T-cell (primary cell): ENCODE data around the gene UQCRC2. TPM values are rescaled to one million over a fixed set of nuclear protein-coding genes. Genes with fewer than 3 reads are reported as not detected.
"Not testable (repeated sequence)": the region's sequence is repeated elsewhere in the genome, so short reads cannot be mapped to it uniquely, and the experiment has no call there.

ENCODE experiments used
- ATAC-seq, 4 experiments: fragments of 200-7000 bp in 3 of 4; fragments of 150-1000 bp in 1 of 4; cut with Tn5 transposase; replicated peaks in 1 of 4; 1 replicate in 3 of 4; 2 replicates in 1 of 4; pipeline ENCODE4 v1.10.0; 2021; ENCODE audit warnings: moderate library complexity in 3 of 4, mild to moderate bottlenecking in 2 of 4, moderate number of reproducible peaks in 1 of 4
- CTCF ChIA-PET, 2 donors: fragments of 300-600 bp; sonication (Branson Sonifier 250); formaldehyde crosslinking; loops; one replicate each; lab custom pipeline; 2022; ENCODE audit warnings: antibody characterized with exemption in 2 of 2; lab: Charles Lee
- POLR2A ChIA-PET, 2 donors: fragments of 300-600 bp; sonication (Branson Sonifier 250); formaldehyde crosslinking; loops; one replicate each; lab custom pipeline; 2022; ENCODE audit warnings: antibody characterized with exemption in 2 of 2; lab: Charles Lee
- DNase-seq, 35 experiments: peaks; one replicate each; pipeline versions ENCODE4 v3.0.0 to v3.0.0-alpha.2; 2013 to 2023
- H3K27ac ChIP-seq: one replicate; pipeline ENCODE4 v1.5.1; 2013; ENCODE audit warnings: low read length
- H3K27me3 ChIP-seq, 2 experiments: replicated peaks in 1 of 2; 1 replicate in 1 of 2; 2 replicates in 1 of 2; pipeline versions ENCODE4 v1.6.1 to v1.7.0; 2013; ENCODE audit warnings: low read length in 1 of 2, mixed read lengths in 1 of 2; ENCODE audit not compliant: control insufficient read depth in 2 of 2, insufficient read depth in 2 of 2; ENCODE audit errors: extremely low read depth in 1 of 2
- H3K36me3 ChIP-seq, 2 donors: 1 replicate in 1 of 2; 2 replicates in 1 of 2; pipeline versions ENCODE4 v1.6.1 to v1.7.0; 2013; ENCODE audit warnings: low read length in 1 of 2; ENCODE audit not compliant: control insufficient read depth in 2 of 2, insufficient read depth in 1 of 2; ENCODE audit errors: extremely low read depth in 1 of 2
- H3K4me1 ChIP-seq, 2 experiments: 1 replicate in 1 of 2; 2 replicates in 1 of 2; pipeline versions ENCODE4 v1.6.1 to v1.7.0; 2013; ENCODE audit warnings: low read length in 2 of 2, mixed read lengths in 1 of 2; ENCODE audit not compliant: insufficient read depth in 2 of 2, control insufficient read depth in 1 of 2; ENCODE audit errors: extremely low read depth in 1 of 2
- H3K4me3 ChIP-seq, 2 donors: 1 replicate in 1 of 2; 2 replicates in 1 of 2; pipeline versions ENCODE4 v1.5.1 to v1.7.0; 2013; ENCODE audit warnings: mild to moderate bottlenecking in 2 of 2, low read length in 1 of 2, moderate library complexity in 1 of 2; ENCODE audit not compliant: control insufficient read depth in 1 of 2; ENCODE audit errors: extremely low read depth in 1 of 2
- H3K9me3 ChIP-seq: 2 replicates; pipeline ENCODE4 v1.7.0; 2013
- H3K27ac Mint-ChIP-seq, 2 donors: one replicate each; pipeline ENCODE4 v1.8.0; 2020 to 2021; ENCODE audit warnings: mild to moderate bottlenecking in 2 of 2, mixed read lengths in 2 of 2
- H3K27me3 Mint-ChIP-seq, 2 donors: one replicate each; pipeline ENCODE4 v1.8.0; 2021 to 2022; ENCODE audit warnings: mixed read lengths in 2 of 2
- H3K36me3 Mint-ChIP-seq: one replicate; pipeline ENCODE4 v1.8.0; 2021; ENCODE audit warnings: mixed read lengths
- H3K4me1 Mint-ChIP-seq, 3 donors: one replicate each; pipeline ENCODE4 v1.8.0; 2020 to 2022; ENCODE audit warnings: mixed read lengths in 3 of 3, mild to moderate bottlenecking in 1 of 3
- H3K4me3 Mint-ChIP-seq, 3 donors: one replicate each; pipeline ENCODE4 v1.8.0; 2020 to 2022; ENCODE audit warnings: mild to moderate bottlenecking in 3 of 3, mixed read lengths in 3 of 3, moderate library complexity in 3 of 3
- H3K9me3 Mint-ChIP-seq, 3 donors: one replicate each; pipeline ENCODE4 v1.8.0; 2020 to 2022; ENCODE audit warnings: mixed read lengths in 3 of 3
- WGBS: methylation state at CpG from one replicate; pipeline ENCODE4 v1.1.5; 2013; ENCODE audit warnings: missing lambda C conversion rate; ENCODE audit not compliant: insufficient coverage; 5-methylcytosine and 5-hydroxymethylcytosine counted together
- total RNA-seq, 35 experiments: library from RNA in 6 of 35; stranded (reverse) in 6 of 35; fragments of 120-200 nt in 1 of 35; gene quantifications; one replicate each; pipeline versions ENCODE4 v1.2.1 to v1.2.4 and lab custom pipeline; 2013 to 2026

Gene UQCRC2
- total RNA-seq, 5 donors from 2014 or later (not counting 1 experiment from before 2014, with no cell fraction given): 142 to 201 (median 165) TPM

GRCh38 chr16:22014271-22014873, 61.2 kb downstream of the UQCRC2 start:
- Histone ChIP-seq H3K4me1 (peaks cover 2 to 9% of the 10 kb centered on the region in 2 experiments), H3K27me3 (no peaks in the 10 kb centered on the region), H3K27ac (no peak overlapping the region), H3K9me3 (no peaks in the 10 kb centered on the region), H3K36me3 (no peaks in the 10 kb centered on the region), H3K4me3 (no peak overlapping the region)
- DNase-seq: no peak
- no peaks in the 10 kb centered on the region for H3K9me3 Mint-ChIP-seq
- no peak overlapping the region for H3K4me3 Mint-ChIP-seq
- POLR2A ChIA-PET: no interaction called here
- CTCF ChIA-PET: no interaction called here
- H3K36me3 Mint-ChIP-seq: no peaks in the 10 kb centered on the region
- no peak for ATAC-seq
- H3K27me3 Mint-ChIP-seq: no peaks in the 10 kb centered on the region
- peaks cover 73 to 83% (median 78%) of the 10 kb centered on the region in 3 donors for H3K4me1 Mint-ChIP-seq
- no peak overlapping the region for H3K27ac Mint-ChIP-seq
- WGBS: no CpG with 5 or more reads among the region's 2 CpGs

- H3K9me3 Mint-ChIP-seq: no peaks in the 10 kb centered on the region
- ChIA-PET CTCF (interaction anchor here in 1 of 2 donors (0.8 kb wide), 1 partner anchor 61 kb away, joined by 4 read pairs; no protein-coding TSS in a partner anchor), POLR2A (interaction anchor here in 1 of 2 donors (0.6 kb wide), 1 partner anchor 64 kb away, joined by 3 read pairs; the partner anchor contains the start of gene UQCRC2)
- peaks cover 3% of the 10 kb centered on the region for H3K36me3 Mint-ChIP-seq
- DNase-seq (no peak), ATAC-seq (no peak)
- H3K4me1 Mint-ChIP-seq: peaks cover 64 to 76% (median 69%) of the 10 kb centered on the region in 3 donors
- H3K27ac Mint-ChIP-seq: no peak overlapping the region
- H3K4me3 ChIP-seq: no peak overlapping the region
- H3K4me3 Mint-ChIP-seq: no peak overlapping the region
- no peak overlapping the region for H3K27ac ChIP-seq
- no CpG with 5 or more reads among the region's 4 CpGs for WGBS
- H3K27me3 ChIP-seq: no peaks in the 10 kb centered on the region
- H3K36me3 ChIP-seq: no peaks in the 10 kb centered on the region
- no peaks in the 10 kb centered on the region for H3K27me3 Mint-ChIP-seq
- no peaks in the 10 kb centered on the region for H3K9me3 ChIP-seq
- H3K4me1 ChIP-seq: peaks cover 0 to 5% of the 10 kb centered on the region in 2 experiments
Observed at GRCh38 chr16:22016927-22017326, 63.8 kb downstream of the UQCRC2 start.

- no peak overlapping the region for H3K27ac Mint-ChIP-seq
- no peaks in the 10 kb centered on the region for H3K36me3 ChIP-seq
- no peaks in the 10 kb centered on the region for H3K27me3 Mint-ChIP-seq
- peaks cover 0 to 5% of the 10 kb centered on the region in 2 experiments for H3K4me1 ChIP-seq
- ChIA-PET POLR2A (interaction anchor here in 1 of 2 donors (0.6 kb wide), 1 partner anchor 35 kb away, joined by 3 read pairs; no protein-coding TSS in a partner anchor), CTCF (no interaction called here)
- H3K4me1 Mint-ChIP-seq: peaks cover 58 to 64% (median 60%) of the 10 kb centered on the region in 3 donors
- WGBS: no CpG with 5 or more reads among the region's 1 CpG
- no peaks in the 10 kb centered on the region for H3K9me3 ChIP-seq
- ATAC-seq (no peak), DNase-seq (no peak)
- H3K9me3 Mint-ChIP-seq: no peaks in the 10 kb centered on the region
- H3K4me3 Mint-ChIP-seq: no peak overlapping the region
- peaks cover 6% of the 10 kb centered on the region for H3K36me3 Mint-ChIP-seq
- no peak overlapping the region for H3K27ac ChIP-seq
- H3K27me3 ChIP-seq: no peaks in the 10 kb centered on the region
- no peak overlapping the region for H3K4me3 ChIP-seq
Observed at GRCh38 chr16:22018559-22018958, 65.4 kb downstream of the UQCRC2 start.

- no peak overlapping the region for H3K27ac ChIP-seq
- 88% methylated on average over 3 of the region's 5 CpGs for WGBS
- CTCF ChIA-PET: no interaction called here
- H3K4me3 ChIP-seq: no peak overlapping the region
- no peaks in the 10 kb centered on the region for H3K9me3 Mint-ChIP-seq
- H3K4me1 Mint-ChIP-seq: peaks cover 41 to 49% (median 48%) of the 10 kb centered on the region in 3 donors
- H3K4me1 ChIP-seq: peaks cover 0 to 3% of the 10 kb centered on the region in 2 experiments
- H3K4me3 Mint-ChIP-seq: no peak overlapping the region
- H3K9me3 ChIP-seq: no peaks in the 10 kb centered on the region
- POLR2A ChIA-PET: no interaction called here
- H3K27ac Mint-ChIP-seq: no peak overlapping the region
- H3K27me3 Mint-ChIP-seq: no peaks in the 10 kb centered on the region
- no peaks in the 10 kb centered on the region for H3K36me3 ChIP-seq
- DNase-seq (no peak), ATAC-seq (no peak)
- peaks cover 7% of the 10 kb centered on the region for H3K36me3 Mint-ChIP-seq
- H3K27me3 ChIP-seq: no peaks in the 10 kb centered on the region
Observed at GRCh38 chr16:22022151-22022550, 69.0 kb downstream of the UQCRC2 start.

GRCh38 chr16:22023505-22023904, 70.3 kb downstream of the UQCRC2 start:
- no peaks in the 10 kb centered on the region for H3K27me3 ChIP-seq
- CTCF ChIA-PET: interaction anchor here in 1 of 2 donors (0.6 kb wide), 1 partner anchor 450 kb away, joined by 4 read pairs; no protein-coding TSS in a partner anchor
- Mint-ChIP-seq H3K4me1 (peaks cover 38 to 46% (median 41%) of the 10 kb centered on the region in 3 donors), H3K36me3 (peaks cover 7% of the 10 kb centered on the region), H3K27ac (no peak overlapping the region), H3K9me3 (no peaks in the 10 kb centered on the region), H3K27me3 (no peaks in the 10 kb centered on the region), H3K4me3 (no peak overlapping the region)
- no CpG with 5 or more reads among the region's 1 CpG for WGBS
- H3K9me3 ChIP-seq: no peaks in the 10 kb centered on the region
- no peaks in the 10 kb centered on the region for H3K36me3 ChIP-seq
- no peak overlapping the region for H3K27ac ChIP-seq
- H3K4me1 ChIP-seq: peaks cover 0 to 1% of the 10 kb centered on the region in 2 experiments
- H3K4me3 ChIP-seq: no peak overlapping the region
- ATAC-seq (no peak), DNase-seq (no peak)
- POLR2A ChIA-PET: no interaction called here

- H3K36me3 ChIP-seq, H3K4me1 ChIP-seq, H3K4me3 ChIP-seq, H3K36me3 Mint-ChIP-seq, H3K9me3 ChIP-seq, H3K9me3 Mint-ChIP-seq, H3K27ac ChIP-seq, DNase-seq, H3K27ac Mint-ChIP-seq, H3K27me3 Mint-ChIP-seq, ATAC-seq, H3K4me3 Mint-ChIP-seq, H3K27me3 ChIP-seq, POLR2A ChIA-PET: not testable (repeated sequence)
- CTCF ChIA-PET: interaction anchor here in 1 of 2 donors (0.7 kb wide), 1 partner anchor 110 kb away, joined by 4 read pairs; no protein-coding TSS in a partner anchor
- peaks cover 28 to 38% (median 35%) of the 10 kb centered on the region in 3 donors for H3K4me1 Mint-ChIP-seq
- 80% methylated on average over 1 of the region's 4 CpGs for WGBS
Observed at GRCh38 chr16:22024785-22025184, 71.6 kb downstream of the UQCRC2 start.
